HCT116 (cell line): ENCODE data around the gene TMEM117. TPM values are rescaled to one million over a fixed set of nuclear protein-coding genes. Genes with fewer than 3 reads are reported as not detected.

ENCODE experiments used
- ATAC-seq: fragments of 200-7000 bp; cut with Tn5 transposase; 2 replicates; pipeline ENCODE4 v1.9.1; 2020; ENCODE audit warnings: mild to moderate bottlenecking, moderate library complexity
- BruUV-seq: library from RNA; stranded (reverse); fragments of 400-500 nt; replicated peaks from 2 replicates; lab custom pipeline; 2021; lab: Mats Ljungman, UMichigan
- CTCF ChIA-PET: fragments of 300-600 bp; sonication (Branson Sonifier 250); formaldehyde crosslinking; loops from one replicate; lab custom pipeline; 2021; ENCODE audit warnings: antibody characterized with exemption; lab: Charles Lee
- POLR2A ChIA-PET: fragments of 300-600, 350-600 bp; sonication (Branson Sonifier 250); formaldehyde crosslinking; loops from one replicate; lab custom pipeline; 2021; ENCODE audit warnings: antibody characterized with exemption; lab: Charles Lee
- RAD21 ChIA-PET, 2 experiments: fragments of 300-600 bp; sonication (Branson Sonifier 250); formaldehyde crosslinking; loops; one replicate each; lab custom pipeline; 2023; ENCODE audit warnings: low total read pairs in 2 of 2; ENCODE audit not compliant: uncharacterized antibody in 2 of 2, unreplicated experiment in 2 of 2, low non-redundant PET in 1 of 2; lab: Charles Lee
- DNase-seq: peaks from one replicate; pipeline ENCODE4 v3.0.0-alpha.2; 2010; ENCODE audit warnings: low read depth, low spot score
- H2AFZ ChIP-seq: fragments of 200-600 bp; shearing (Covaris generic), sonication (generic); 2 replicates; pipeline ENCODE4 v1.6.1; 2017; ENCODE audit warnings: low read depth, mixed run types, mixed read lengths, antibody characterized with exemption, low read length; ENCODE audit not compliant: poor library complexity, severe bottlenecking
- H3K27ac ChIP-seq: 2 replicates; pipeline ENCODE4 v1.5.1; 2012; ENCODE audit warnings: low read depth, low read length
- H3K27me3 ChIP-seq: fragments of 200-600 bp; sonication (generic); 2 replicates; pipeline ENCODE4 v1.6.1; 2016; ENCODE audit warnings: mixed run types, low read length, mixed read lengths; ENCODE audit not compliant: insufficient read depth
- H3K36me3 ChIP-seq, 2 experiments: fragments of 200-500 bp in 1 of 2; fragments of 200-600 bp in 1 of 2; sonication (Bioruptor generic) in 1 of 2; sonication (generic) in 1 of 2; 2 replicates each; pipeline versions ENCODE4 v1.5.1 to v1.6.1; 2014 to 2016; ENCODE audit warnings: low read length in 2 of 2, inconsistent platforms in 1 of 2, mixed read lengths in 1 of 2, mixed run types in 1 of 2; ENCODE audit not compliant: insufficient read depth in 2 of 2, control insufficient read depth in 1 of 2
- H3K4me1 ChIP-seq, 2 experiments: fragments of 200-600 bp in 1 of 2; sonication (generic) in 1 of 2; 2 replicates each; pipeline versions ENCODE4 v1.5.1 to v1.6.1; 2012 to 2017; ENCODE audit warnings: low read length in 2 of 2, inconsistent platforms in 1 of 2, mild to moderate bottlenecking in 1 of 2, mixed read lengths in 1 of 2, mixed run types in 1 of 2, moderate library complexity in 1 of 2; ENCODE audit not compliant: insufficient read depth in 2 of 2, control insufficient read depth in 1 of 2
- H3K4me2 ChIP-seq: fragments of 200-600 bp; sonication (generic); 2 replicates; pipeline ENCODE4 v1.6.1; 2017; ENCODE audit warnings: mixed run types, low read length, mixed read lengths
- H3K4me3 ChIP-seq, 2 experiments: fragments of 200-600 bp in 1 of 2; sonication (generic) in 1 of 2; replicated peaks in 1 of 2; 2 replicates each; pipeline ENCODE4 v1.5.1; 2011 to 2016; ENCODE audit warnings: low read length in 2 of 2, control low read depth in 1 of 2, low read depth in 1 of 2, mild to moderate bottlenecking in 1 of 2, mixed read lengths in 1 of 2, mixed run types in 1 of 2
- H3K79me2 ChIP-seq: fragments of 200-600 bp; sonication (generic); 2 replicates; pipeline ENCODE4 v1.6.1; 2017; ENCODE audit warnings: mild to moderate bottlenecking, mixed run types, low read length, moderate library complexity, mixed read lengths; ENCODE audit not compliant: insufficient read depth
- H3K9ac ChIP-seq: fragments of 200-600 bp; sonication (generic); 2 replicates; pipeline ENCODE4 v1.6.1; 2016; ENCODE audit warnings: low read length, mixed read lengths
- H3K9me2 ChIP-seq: fragments of 200-600 bp; sonication (generic), shearing (Covaris generic); 2 replicates; pipeline ENCODE4 v1.6.1; 2017; ENCODE audit warnings: mixed run types, mild to moderate bottlenecking, moderate library complexity; ENCODE audit not compliant: insufficient read depth
- H3K9me3 ChIP-seq, 2 experiments: fragments of 200-500 bp in 1 of 2; fragments of 200-600 bp in 1 of 2; sonication (Bioruptor generic) in 1 of 2; sonication (generic) in 1 of 2; 2 replicates each; pipeline ENCODE4 v1.6.1; 2014 to 2017; ENCODE audit warnings: low read length in 2 of 2, mixed read lengths in 2 of 2, inconsistent platforms in 1 of 2, low read depth in 1 of 2, mild to moderate bottlenecking in 1 of 2, mixed run types in 1 of 2, moderate library complexity in 1 of 2; ENCODE audit not compliant: control insufficient read depth in 1 of 2, insufficient read depth in 1 of 2
- H4K20me1 ChIP-seq: fragments of 200-600 bp; sonication (generic), shearing (Covaris generic); 2 replicates; pipeline ENCODE4 v1.6.1; 2017; ENCODE audit warnings: mixed run types, mild to moderate bottlenecking, moderate library complexity; ENCODE audit not compliant: insufficient read depth
- ATF3 ChIP-seq: IDR thresholded peaks from 2 replicates; pipeline ENCODE4 v1.6.1; 2012
- CBX3 ChIP-seq: IDR thresholded peaks from 2 replicates; pipeline ENCODE4 v1.6.1; 2012; ENCODE audit warnings: low read depth
- CTCF ChIP-seq, 3 experiments: fragments of 200-600 bp in 1 of 3; sonication (generic) in 1 of 3; IDR thresholded peaks in 2 of 3; conservative IDR thresholded peaks in 1 of 3; 2 replicates each; pipeline ENCODE4 v1.5.1; 2012 to 2017; ENCODE audit warnings: low read depth in 2 of 3, low read length in 2 of 3, antibody characterized with exemption in 1 of 3, borderline replicate concordance in 1 of 3, control low read depth in 1 of 3, mild to moderate bottlenecking in 1 of 3, mixed read lengths in 1 of 3, mixed run types in 1 of 3, moderate library complexity in 1 of 3; ENCODE audit not compliant: insufficient read depth in 1 of 3
- FOSL1 ChIP-seq: IDR thresholded peaks from 2 replicates; pipeline ENCODE4 v1.6.1; 2012; ENCODE audit warnings: low read depth
- JUND ChIP-seq: IDR thresholded peaks from 2 replicates; pipeline ENCODE4 v1.6.1; 2012
- REST ChIP-seq: IDR thresholded peaks from 2 replicates; pipeline ENCODE4 v1.6.1; 2012; ENCODE audit warnings: low read depth
- SIN3A ChIP-seq: IDR thresholded peaks from 2 replicates; pipeline ENCODE4 v1.6.1; 2012; ENCODE audit warnings: low read depth
- SP1 ChIP-seq: IDR thresholded peaks from 2 replicates; pipeline ENCODE4 v1.6.1; 2012; ENCODE audit warnings: low read depth
- TCF7L2 ChIP-seq: IDR thresholded peaks from 2 replicates; pipeline ENCODE4 v1.7.0; 2011; ENCODE audit warnings: borderline replicate concordance, inconsistent platforms; ENCODE audit not compliant: insufficient read depth, insufficient read length; ENCODE audit errors: extremely low read depth
- ZBTB33 ChIP-seq: IDR thresholded peaks from 2 replicates; pipeline ENCODE4 v1.6.1; 2011; ENCODE audit warnings: mild to moderate bottlenecking, low read length, moderate library complexity; ENCODE audit not compliant: insufficient replicate concordance; ENCODE audit errors: extremely low read depth
- ZNF274 ChIP-seq: fragments of 200-500 bp; sonication (Bioruptor generic); IDR thresholded peaks from 2 replicates; pipeline ENCODE4 v1.6.1; 2014; ENCODE audit warnings: mild to moderate bottlenecking, low read depth, low read length, inconsistent platforms
- intact Hi-C: fragments of 100-400 bp; cut with micrococcal nuclease; formaldehyde crosslinking; loops from 2 replicates; pipeline ENCODE4 v1.10.0; 2022
- total RNA-seq: library from RNA; stranded (reverse); gene quantifications from one replicate; pipeline ENCODE4 v1.2.1, GENCODE V29; 2021; ENCODE audit not compliant: unreplicated experiment

The TMEM117 gene
- total RNA-seq, 1 experiment from 2014 or later: 3.6 TPM

- Histone ChIP-seq H3K4me2 (peak overlapping the region; percentile 43), H2AFZ (no peak overlapping the region), H3K27me3 (no peaks in the 10 kb centered on the region), H4K20me1 (no peaks in the 10 kb centered on the region), H3K27ac (no peak overlapping the region), H3K4me1 (peaks cover 5 to 7% of the 10 kb centered on the region in 2 experiments; a peak in 3 of 4 replicates), H3K9me2 (no peaks in the 10 kb centered on the region), H3K9ac (no peak overlapping the region), H3K36me3 (no peaks in the 10 kb centered on the region), H3K9me3 (no peaks in the 10 kb centered on the region), H3K4me3 (no peak overlapping the region), H3K79me2 (no peaks in the 10 kb centered on the region)
- ATAC-seq (peak; percentile 75), DNase-seq (peak; percentile 24)
- CTCF ChIA-PET: no interaction called here
- RAD21 ChIA-PET: no interaction called here
- TF ChIP-seq SIN3A: no peak
- no peak for TF ChIP-seq TCF7L2
- no peak for TF ChIP-seq ZNF274
- TF ChIP-seq CTCF (IDR thresholded peaks at IDR 0.05 in 2 of 3, conservative IDR thresholded peaks at IDR 0.05 in 1 of 3; ENCODE audit: borderline replicate concordance in 1 of 3, insufficient read depth in 1 of 3, low read depth in 2 of 3, low read length in 2 of 3): no peak
- peak; percentile 50 for TF ChIP-seq SP1
- no peak for TF ChIP-seq ZBTB33
- peak; percentile 62 for TF ChIP-seq JUND
- no peak for TF ChIP-seq ATF3
- no peak for TF ChIP-seq REST
- no peak for TF ChIP-seq CBX3
- TF ChIP-seq FOSL1: peak; percentile 55; the same call in 1 of the 2 replicates
- POLR2A ChIA-PET: no interaction called here
- BruUV-seq: no TSS peak
- intact Hi-C loops: no loop called here
Measured at GRCh38 chr12:43969882-43970281, 134.0 kb downstream of the TMEM117 start.
